Activated CD4-positive, alpha-beta T cell treated with anti-CD3 and anti-CD28 coated beads, Interleukin-2, amount 10 ng/mL, durations not matched to agents 7 days and 5 days (primary cell): ENCODE results near the gene TPPP. TPM values are rescaled to one million over a fixed set of nuclear protein-coding genes. Genes with fewer than 3 reads are reported as not detected.

Source experiments
- CTCF ChIA-PET: fragments of 350-600 bp; sonication (Branson Sonifier 250); formaldehyde crosslinking; loops from one replicate; lab custom pipeline; 2021; ENCODE audit warnings: antibody characterized with exemption; lab: Charles Lee
- POLR2A ChIA-PET: fragments of 350-600 bp; sonication (Branson Sonifier 250); formaldehyde crosslinking; loops from one replicate; lab custom pipeline; 2021; ENCODE audit warnings: antibody characterized with exemption; lab: Charles Lee
- DNase-seq: peaks from one replicate; pipeline ENCODE4 v3.0.0-alpha.2; 2020
- H3K27ac Mint-ChIP-seq: one replicate; pipeline ENCODE4 v1.8.0; 2021; ENCODE audit warnings: mild to moderate bottlenecking, moderate library complexity, mixed read lengths
- H3K27me3 Mint-ChIP-seq: one replicate; pipeline ENCODE4 v1.8.0; 2021; ENCODE audit warnings: mixed read lengths
- H3K36me3 Mint-ChIP-seq: one replicate; pipeline ENCODE4 v1.8.0; 2021; ENCODE audit warnings: low read depth, mixed read lengths
- H3K4me1 Mint-ChIP-seq: one replicate; pipeline ENCODE4 v1.8.0; 2021; ENCODE audit warnings: mixed read lengths
- H3K4me3 Mint-ChIP-seq: one replicate; pipeline ENCODE4 v1.8.0; 2021; ENCODE audit warnings: mild to moderate bottlenecking, moderate library complexity, mixed read lengths
- H3K9me3 Mint-ChIP-seq: one replicate; pipeline ENCODE4 v1.8.0; 2021; ENCODE audit warnings: mixed read lengths
- total RNA-seq, 2 experiments: library from RNA; stranded (reverse); gene quantifications; one replicate each; pipeline ENCODE4 v1.2.3, GENCODE V29; 2021

Gene TPPP
- total RNA-seq, 2 experiments from 2014 or later, result 0.02 to 0.05 TPM

GRCh38 chr5:663436-664342 is 29.5 kb downstream of the TPPP start:
- DNase-seq, result no peak
- CTCF ChIA-PET, result no interaction called here
- Mint-ChIP-seq H3K27ac (no peak overlapping the region), H3K4me1 (no peaks in the 10 kb centered on the region), H3K27me3 (no peaks in the 10 kb centered on the region), H3K9me3 (no peaks in the 10 kb centered on the region), H3K36me3 (peaks cover 24% of the 10 kb centered on the region), H3K4me3 (no peak overlapping the region)
- POLR2A ChIA-PET, result no interaction called here

GRCh38 chr5:662751-663435 is 30.3 kb downstream of the TPPP start:
- Mint-ChIP-seq H3K27me3 (no peaks in the 10 kb centered on the region), H3K36me3 (peaks cover 28% of the 10 kb centered on the region), H3K27ac (no peak overlapping the region), H3K9me3 (no peaks in the 10 kb centered on the region), H3K4me1 (no peaks in the 10 kb centered on the region), H3K4me3 (no peak overlapping the region)
- POLR2A ChIA-PET, result no interaction called here
- CTCF ChIA-PET, result no interaction called here
- no peak for DNase-seq

- Mint-ChIP-seq H3K9me3 (no peaks in the 10 kb centered on the region), H3K4me3 (no peak overlapping the region), H3K27ac (no peak overlapping the region), H3K4me1 (no peaks in the 10 kb centered on the region), H3K36me3 (peaks cover 29% of the 10 kb centered on the region), H3K27me3 (no peaks in the 10 kb centered on the region)
- POLR2A ChIA-PET, result no interaction called here
- CTCF ChIA-PET, result no interaction called here
- no peak for DNase-seq
These were observed 31.0 kb downstream of the TPPP start for GRCh38 chr5:661891-662750.

GRCh38 chr5:660491-661030 is 32.6 kb downstream of the TPPP start:
- no peak for DNase-seq
- Mint-ChIP-seq H3K27me3 (no peaks in the 10 kb centered on the region), H3K9me3 (no peaks in the 10 kb centered on the region), H3K27ac (no peak overlapping the region), H3K4me1 (no peaks in the 10 kb centered on the region), H3K36me3 (peaks cover 35% of the 10 kb centered on the region), H3K4me3 (no peak overlapping the region)
- POLR2A ChIA-PET, result no interaction called here
- CTCF ChIA-PET, result interaction anchor here (1.0 kb wide), 1 partner anchor 9 kb away, joined by 3 read pairs; no protein-coding TSS in a partner anchor

GRCh38 chr5:659496-660263 is 33.5 kb downstream of the TPPP start:
- Mint-ChIP-seq H3K4me1 (no peaks in the 10 kb centered on the region), H3K36me3 (peaks cover 36% of the 10 kb centered on the region), H3K4me3 (no peak overlapping the region), H3K9me3 (no peaks in the 10 kb centered on the region), H3K27me3 (no peaks in the 10 kb centered on the region), H3K27ac (no peak overlapping the region)
- no peak for DNase-seq
- POLR2A ChIA-PET, result no interaction called here
- CTCF ChIA-PET, result interaction anchor here (1.0 kb wide), 1 partner anchor 10 kb away, joined by 3 read pairs; no protein-coding TSS in a partner anchor

GRCh38 chr5:658103-658502 is 35.0 kb downstream of the TPPP start:
- H3K27ac Mint-ChIP-seq, result no peak overlapping the region
- no peaks in the 10 kb centered on the region for H3K4me1 Mint-ChIP-seq
- CTCF ChIA-PET, result no interaction called here
- no peak for DNase-seq
- no peaks in the 10 kb centered on the region for H3K27me3 Mint-ChIP-seq
- POLR2A ChIA-PET, result no interaction called here
- no peaks in the 10 kb centered on the region for H3K9me3 Mint-ChIP-seq
- peaks cover 36% of the 10 kb centered on the region for H3K36me3 Mint-ChIP-seq
- no peak overlapping the region for H3K4me3 Mint-ChIP-seq

GRCh38 chr5:657570-657969 is 35.6 kb downstream of the TPPP start:
- H3K27ac Mint-ChIP-seq, result no peak overlapping the region
- ChIA-PET POLR2A (no interaction called here), CTCF (interaction anchor here (1.6 kb wide), 1 partner anchor 12 kb away, joined by 4 read pairs; no protein-coding TSS in a partner anchor)
- DNase-seq, result no peak
- H3K27me3 Mint-ChIP-seq, result no peaks in the 10 kb centered on the region
- H3K4me3 Mint-ChIP-seq, result no peak overlapping the region
- no peaks in the 10 kb centered on the region for H3K4me1 Mint-ChIP-seq
- peaks cover 37% of the 10 kb centered on the region for H3K36me3 Mint-ChIP-seq
- no peaks in the 10 kb centered on the region for H3K9me3 Mint-ChIP-seq

GRCh38 chr5:655406-655805 is 37.7 kb downstream of the TPPP start:
- ChIA-PET POLR2A (no interaction called here), CTCF (no interaction called here)
- Mint-ChIP-seq H3K27me3 (no peaks in the 10 kb centered on the region), H3K4me3 (no peak overlapping the region), H3K9me3 (no peaks in the 10 kb centered on the region), H3K27ac (no peak overlapping the region), H3K4me1 (no peaks in the 10 kb centered on the region), H3K36me3 (peaks cover 41% of the 10 kb centered on the region)
- no peak for DNase-seq

GRCh38 chr5:654071-654778 is 38.9 kb downstream of the TPPP start:
- H3K9me3 Mint-ChIP-seq, result no peaks in the 10 kb centered on the region
- POLR2A ChIA-PET, result no interaction called here
- H3K36me3 Mint-ChIP-seq, result peaks cover 32% of the 10 kb centered on the region

GRCh38 chr5:652773-653350 is 40.3 kb downstream of the TPPP start:
- Mint-ChIP-seq H3K9me3 (no peaks in the 10 kb centered on the region), H3K4me1 (no peaks in the 10 kb centered on the region), H3K27me3 (no peaks in the 10 kb centered on the region), H3K4me3 (no peak overlapping the region), H3K27ac (no peak overlapping the region), H3K36me3 (peaks cover 23% of the 10 kb centered on the region)
- POLR2A ChIA-PET, result no interaction called here
- DNase-seq, result no peak
- CTCF ChIA-PET, result interaction anchor here (1.0 to 2.0 kb wide), 4 partner anchors 9 to 39 kb away, joined by 3 to 9 read pairs (median 4); no protein-coding TSS in a partner anchor

More at GRCh38 chr5:654071-654778, 38.9 kb downstream of the TPPP start:
- Mint-ChIP-seq H3K4me1 (no peaks in the 10 kb centered on the region), H3K4me3 (no peak overlapping the region), H3K27me3 (no peaks in the 10 kb centered on the region), H3K27ac (no peak overlapping the region)
- CTCF ChIA-PET, result interaction anchor here (1.9 to 2.0 kb wide), 2 partner anchors 11 to 15 kb away, joined by 5 to 9 read pairs; no protein-coding TSS in a partner anchor
- DNase-seq, result no peak

GRCh38 chr5:652023-652515 is 41.1 kb downstream of the TPPP start:
- CTCF ChIA-PET, result no interaction called here
- no peaks in the 10 kb centered on the region for H3K4me1 Mint-ChIP-seq
- POLR2A ChIA-PET, result no interaction called here
- DNase-seq, result no peak
- H3K27ac Mint-ChIP-seq, result no peak overlapping the region
- no peak overlapping the region for H3K4me3 Mint-ChIP-seq
- H3K27me3 Mint-ChIP-seq, result no peaks in the 10 kb centered on the region
- H3K36me3 Mint-ChIP-seq, result peaks cover 19% of the 10 kb centered on the region
- H3K9me3 Mint-ChIP-seq, result no peaks in the 10 kb centered on the region
